ENCODE data around the gene CENPK.
"Not testable (repeated sequence)": the region's sequence is repeated elsewhere in the genome, so short reads cannot be mapped to it uniquely, and the experiment has no call there.

CENPK gene

GRCh38 chr5:65506961-65507360, 56.0 kb downstream of the CENPK start:
- no peak for DNase-seq

GRCh38 chr5:65489119-65489518, 73.8 kb downstream of the CENPK start:
- DNase-seq: no peak

DNA sequence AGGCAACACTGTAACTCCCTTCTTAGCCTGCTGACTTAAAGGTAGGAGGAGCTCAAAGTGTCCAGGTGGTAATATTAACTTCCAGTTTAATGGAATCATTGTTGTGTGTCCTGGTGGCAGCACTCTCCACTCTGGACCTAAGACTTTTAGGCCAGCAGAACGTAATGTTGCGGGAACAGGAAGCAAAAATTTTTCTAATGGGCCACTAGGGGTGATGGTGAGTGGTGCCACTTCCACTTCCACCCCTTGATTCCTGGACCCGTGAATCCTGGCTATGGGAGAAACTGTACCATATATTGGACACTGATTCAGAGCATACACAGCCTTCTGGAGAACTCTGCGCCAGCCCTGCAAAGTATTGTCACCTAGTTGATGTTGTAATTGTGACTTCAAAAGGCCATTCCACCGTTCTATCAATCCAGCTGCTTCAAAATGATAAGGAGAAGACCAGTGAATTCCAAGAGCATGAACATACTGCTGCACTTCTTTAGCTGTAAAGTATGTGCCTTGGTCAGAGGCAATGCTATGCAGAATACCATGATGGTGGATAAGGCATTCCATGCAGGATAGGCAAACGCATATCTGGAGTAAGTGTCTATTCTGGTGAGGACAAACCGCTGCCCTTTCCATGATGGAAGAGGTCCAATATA, 74.8 kb downstream of the CENPK start:
- DNase-seq: not testable (repeated sequence)

DNA sequence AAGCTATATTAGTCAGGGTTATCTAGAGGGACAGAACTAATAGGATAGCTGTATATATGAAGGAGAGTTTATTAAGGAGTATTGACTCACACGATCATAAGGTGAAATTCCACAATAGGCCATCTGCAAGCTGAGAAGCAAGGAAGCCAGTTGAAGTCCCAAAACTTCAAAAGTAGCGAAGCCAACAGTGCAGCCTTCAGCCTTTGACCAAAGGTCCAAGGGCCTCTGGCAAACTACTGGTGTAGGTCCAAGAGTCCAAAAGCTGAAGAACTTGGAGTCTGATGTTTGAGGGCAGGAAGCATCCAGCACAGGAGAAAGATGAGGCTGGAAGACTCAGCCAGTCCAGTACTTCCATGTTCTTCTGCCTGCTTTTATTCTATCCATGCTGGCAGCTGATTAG, 76.2 kb downstream of the CENPK start:
- DNase-seq: not testable (repeated sequence)

DNA sequence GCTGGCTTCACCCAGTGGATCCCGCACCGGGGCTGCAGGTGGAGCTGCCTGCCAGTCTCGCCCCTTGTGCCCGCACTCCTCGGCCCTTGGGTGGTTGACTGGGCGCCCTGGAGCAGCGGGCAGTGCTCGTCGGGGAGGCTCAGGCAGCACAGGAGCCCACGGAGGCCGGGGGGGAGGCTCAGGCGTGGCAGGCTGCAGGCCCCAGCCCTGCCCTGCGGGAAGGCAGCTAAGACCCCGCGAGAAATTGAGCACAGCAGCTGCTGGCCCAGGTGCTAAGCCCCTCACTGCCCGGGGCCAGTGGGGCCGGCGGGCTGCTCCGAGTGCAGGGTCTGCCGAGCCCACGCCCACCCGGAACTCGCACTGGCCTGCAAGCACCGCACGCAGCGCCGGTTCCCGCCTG, 77.6 kb downstream of the CENPK start:
- DNase-seq: no peak

DNA sequence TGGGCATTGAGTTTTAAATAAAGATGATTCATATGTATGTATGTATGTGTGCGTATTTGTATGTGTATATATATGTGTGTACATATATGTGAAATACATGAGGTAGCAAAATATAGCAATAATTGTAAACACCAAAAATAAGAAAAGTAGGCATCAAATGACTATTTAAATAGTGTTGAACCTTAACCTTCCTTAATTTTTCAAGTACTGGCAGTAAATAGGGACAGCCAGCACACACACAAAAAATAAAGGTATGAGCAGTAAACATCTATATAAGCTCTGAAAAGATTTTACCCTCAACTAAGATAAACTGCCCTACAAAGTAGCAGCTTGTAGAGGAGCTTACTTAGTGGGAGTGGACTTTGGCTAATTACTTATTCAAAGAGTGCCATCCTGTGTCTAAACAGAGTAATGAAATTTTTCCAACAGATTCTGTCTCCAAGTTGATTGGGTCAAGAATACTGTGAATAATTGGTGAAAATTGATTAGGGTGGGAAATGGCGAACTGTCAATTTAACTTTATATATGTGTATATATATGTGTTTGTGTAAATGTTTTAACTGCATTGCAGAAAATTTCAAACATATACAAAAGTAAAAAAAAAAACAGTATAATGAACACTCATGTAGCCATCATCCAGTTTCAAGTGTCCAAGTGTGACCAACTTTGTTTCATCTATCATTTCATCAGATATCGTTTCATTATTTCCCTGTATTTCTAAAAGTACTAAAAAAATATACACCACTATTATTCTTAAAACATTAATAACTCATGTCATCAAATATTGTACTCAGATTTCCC, 79.2 kb downstream of the CENPK start:
- DNase-seq: no peak

DNA sequence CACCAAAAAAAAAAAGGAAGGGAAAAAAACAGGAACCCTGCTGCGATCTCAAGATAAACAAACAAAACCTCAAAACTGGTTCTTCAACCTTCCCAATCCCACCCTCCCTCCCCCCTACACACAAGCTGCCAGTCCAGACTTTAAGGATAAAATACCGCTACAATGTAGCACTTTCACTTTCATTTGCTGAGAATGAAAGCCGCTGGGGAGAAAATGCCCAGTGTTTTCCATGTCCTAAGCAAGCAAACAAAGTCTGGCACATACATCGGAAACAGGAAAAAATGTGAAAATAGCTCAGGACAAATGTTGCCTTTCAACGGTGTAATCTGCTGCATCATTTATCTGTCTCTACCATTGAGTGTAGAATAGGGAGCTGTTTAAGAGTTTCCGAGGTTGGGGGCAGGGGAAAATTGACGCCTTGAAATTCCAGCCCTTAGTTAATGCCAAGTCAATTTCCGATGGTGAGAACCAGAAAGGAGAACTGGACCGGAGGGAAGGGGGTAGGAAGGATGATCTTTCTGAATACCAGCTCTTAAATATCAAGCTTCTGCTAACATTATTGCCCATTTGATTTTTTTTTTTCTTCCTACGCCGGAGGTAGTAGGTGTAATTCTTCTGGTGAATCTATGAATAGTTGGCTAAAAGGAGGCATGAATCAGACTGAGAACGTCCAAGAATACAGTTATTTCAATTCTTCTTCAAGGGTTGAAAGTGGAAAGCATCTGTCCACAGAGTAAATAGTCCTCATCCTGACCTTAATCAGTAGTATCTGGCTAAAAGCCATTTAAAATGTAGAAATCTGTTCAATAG, 80.0 kb downstream of the CENPK start:
- DNase-seq: no peak

GRCh38 chr5:65482296-65482735, 80.7 kb downstream of the CENPK start:
- DNase-seq: no peak

GRCh38 chr5:65481635-65482295, 81.2 kb downstream of the CENPK start, which contains the start of gene ADAMTS6:
Gene ADAMTS6, minus strand, starts transcription at chr5:65481920. Its CDS starts 8,247 bp downstream, at chr5:65473673.
- no peak for DNase-seq

DNA sequence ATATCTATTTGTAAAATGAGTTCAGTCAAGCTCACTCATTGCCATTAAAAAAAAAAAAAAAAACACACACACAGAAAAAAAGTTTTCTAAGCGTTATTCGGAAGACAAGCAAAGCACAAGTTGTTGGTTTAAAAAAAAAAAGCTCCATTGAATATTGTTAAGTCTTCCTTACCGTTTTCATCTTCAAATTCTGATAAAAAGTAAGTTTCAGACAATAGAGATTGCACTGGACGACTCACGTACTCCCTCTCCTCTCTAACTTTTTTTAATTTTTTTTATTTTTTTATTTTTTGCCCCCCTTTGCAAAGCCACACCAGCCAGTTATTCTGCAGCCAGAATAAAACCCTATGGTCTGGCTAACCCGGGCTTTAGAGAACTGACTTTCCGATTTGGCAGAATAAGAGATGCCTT, 81.8 kb downstream of the CENPK start:
- DNase-seq: no peak

DNA sequence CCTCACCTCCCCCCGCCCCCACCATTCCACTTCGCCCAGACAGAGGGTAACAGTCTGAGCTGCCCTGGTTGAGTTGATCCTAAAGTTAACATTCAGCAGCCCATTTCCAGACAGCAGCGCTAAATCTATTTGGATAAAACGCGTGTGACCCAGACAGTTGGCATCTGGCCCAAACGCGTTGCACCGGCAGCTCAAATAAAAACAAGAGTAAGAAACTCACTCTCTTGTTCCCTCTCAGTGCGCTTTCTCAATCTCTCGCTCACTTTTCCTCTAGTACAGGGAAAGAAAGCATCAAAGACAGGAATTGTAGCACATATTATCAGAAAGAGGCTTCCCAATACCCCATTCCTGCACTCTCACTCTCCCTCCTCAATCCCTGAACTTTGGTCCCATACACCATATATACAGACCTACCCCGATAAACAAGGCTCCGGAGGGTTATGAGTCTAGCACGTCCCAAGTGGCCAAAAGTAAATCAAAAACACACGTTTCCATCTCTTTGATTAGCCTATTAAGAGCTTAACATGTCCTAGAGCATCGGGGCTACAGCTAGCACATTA, 82.6 kb downstream of the CENPK start:
- no peak for DNase-seq

DNA sequence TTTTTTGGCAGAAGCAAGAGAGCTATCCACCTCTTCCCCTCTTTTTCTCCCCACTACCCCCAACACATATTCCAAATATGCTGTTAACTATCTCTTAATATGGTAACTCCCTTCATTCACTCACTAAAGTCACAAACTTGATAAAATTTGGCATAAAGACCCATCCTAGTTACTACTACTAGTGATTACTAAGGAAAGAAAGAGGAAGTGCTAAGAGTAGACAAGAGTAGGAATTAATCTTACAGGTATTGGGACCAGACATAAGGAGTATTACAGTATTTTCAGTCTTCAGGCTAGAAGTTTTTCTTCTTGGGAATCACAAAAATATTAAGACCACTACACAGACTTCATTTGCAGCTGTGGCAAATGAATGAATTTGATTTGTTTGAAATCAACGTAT, 83.4 kb downstream of the CENPK start:
- DNase-seq: no peak

DNA sequence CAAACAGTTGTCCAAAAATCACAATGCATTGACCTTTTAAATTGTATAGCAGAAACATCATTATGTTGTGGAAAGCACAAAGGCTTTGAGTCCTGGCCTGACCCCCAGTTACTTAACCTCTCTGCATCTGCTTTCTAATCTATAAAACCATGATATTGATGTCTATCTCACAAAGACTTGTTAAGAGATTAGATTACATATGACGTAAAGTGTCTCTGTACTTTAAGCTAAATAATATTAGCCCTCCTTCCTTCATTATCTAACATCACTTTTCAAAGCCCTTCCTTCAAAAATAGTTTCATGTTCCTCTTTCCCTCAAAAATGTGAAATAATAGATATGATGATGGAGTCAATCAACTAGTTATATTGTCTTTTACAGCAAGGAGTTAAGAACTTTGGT, 84.6 kb downstream of the CENPK start:
- DNase-seq: no peak

DNA sequence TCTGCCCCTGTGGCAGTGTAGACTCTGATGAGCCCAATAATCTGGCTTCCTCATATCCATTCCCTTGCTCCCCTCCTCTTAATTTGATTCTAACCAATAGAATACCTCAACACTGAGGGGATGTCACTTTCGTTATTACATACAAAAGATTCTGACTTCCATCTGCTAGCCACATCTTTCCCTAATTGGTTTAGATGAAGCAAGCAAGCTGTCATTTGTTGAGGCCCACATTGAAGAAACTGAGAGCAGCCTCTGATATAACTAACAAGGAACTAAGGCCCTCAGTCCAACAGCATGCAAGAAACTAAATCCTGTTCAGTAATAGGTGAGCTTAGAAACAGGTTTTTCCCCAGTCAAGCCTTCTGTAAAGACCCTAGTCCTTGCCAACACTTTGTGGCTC, 87.1 kb downstream of the CENPK start:
- no peak for DNase-seq

GRCh38 chr5:65475336-65475735, 87.6 kb downstream of the CENPK start:
- no peak for DNase-seq

- no peak for DNase-seq
Observed at GRCh38 chr5:65474130-65474711, 88.7 kb downstream of the CENPK start.

- DNase-seq: no peak
Observed at GRCh38 chr5:65468633-65469032, 94.3 kb downstream of the CENPK start.
